DND-41 (cell line): ENCODE results near the gene KCTD3.

ENCODE experiments used
- ATAC-seq: fragments of 200-7000 bp; cut with Tn5 transposase; 3 replicates; pipeline ENCODE4 v1.9.1; 2021; ENCODE audit warnings: low read depth; ENCODE audit not compliant: insufficient read depth
- DNase-seq: peaks from one replicate; pipeline ENCODE4 v3.0.0-alpha.2; 2020
- H2AFZ ChIP-seq: 2 replicates; pipeline ENCODE4 v1.6.0; 2012; ENCODE audit warnings: low read depth, low read length
- H3K27ac ChIP-seq: 2 replicates; pipeline ENCODE4 v1.5.1; 2012; ENCODE audit warnings: low read length, inconsistent platforms
- H3K27me3 ChIP-seq: fragments of 200-600 bp; sonication (generic); 2 replicates; pipeline ENCODE4 v1.6.0; 2012; ENCODE audit warnings: low read length, mild to moderate bottlenecking, inconsistent platforms; ENCODE audit not compliant: insufficient read depth, poor library complexity
- H3K36me3 ChIP-seq: 2 replicates; pipeline ENCODE4 v1.5.1; 2012; ENCODE audit warnings: low read length, inconsistent platforms; ENCODE audit not compliant: insufficient read depth
- H3K4me1 ChIP-seq: 2 replicates; pipeline ENCODE4 v1.5.1; 2012; ENCODE audit warnings: mild to moderate bottlenecking, low read length; ENCODE audit not compliant: insufficient read depth
- H3K4me2 ChIP-seq: 2 replicates; pipeline ENCODE4 v1.6.0; 2012; ENCODE audit warnings: mild to moderate bottlenecking, moderate library complexity, low read length, inconsistent platforms; ENCODE audit not compliant: insufficient read depth
- H3K4me3 ChIP-seq, 2 experiments: fragments of 200-600 bp in 1 of 2; shearing (Covaris generic) in 1 of 2; 2 replicates each; pipeline ENCODE4 v1.5.1; 2012 to 2016; ENCODE audit warnings: inconsistent platforms in 2 of 2, low read length in 2 of 2, mild to moderate bottlenecking in 2 of 2, low read depth in 1 of 2, moderate library complexity in 1 of 2
- H3K79me2 ChIP-seq: 2 replicates; pipeline ENCODE4 v1.6.0; 2012; ENCODE audit warnings: low read length, inconsistent platforms; ENCODE audit not compliant: insufficient read depth
- H3K9ac ChIP-seq: 2 replicates; pipeline ENCODE4 v1.6.0; 2012; ENCODE audit warnings: low read depth, mild to moderate bottlenecking, inconsistent platforms, low read length, moderate library complexity
- H3K9me3 ChIP-seq: 2 replicates; pipeline ENCODE4 v1.5.1; 2012; ENCODE audit warnings: low read length, moderate library complexity, mild to moderate bottlenecking, inconsistent platforms; ENCODE audit not compliant: insufficient read depth, severe bottlenecking
- H4K20me1 ChIP-seq: 2 replicates; pipeline ENCODE4 v1.6.0; 2012; ENCODE audit warnings: low read length; ENCODE audit not compliant: insufficient read depth
- EZH2 ChIP-seq: IDR thresholded peaks from 3 replicates; pipeline ENCODE4 v1.6.1; 2012; ENCODE audit warnings: borderline replicate concordance, low read depth, mild to moderate bottlenecking, moderate library complexity, low read length, inconsistent platforms; ENCODE audit not compliant: severe bottlenecking
- TF ChIP-seq, protein P1 (sequence below): IDR thresholded peaks from 2 replicates; pipeline ENCODE4 v1.5.1; 2012; ENCODE audit warnings: borderline replicate concordance, low read length, moderate library complexity, mild to moderate bottlenecking; ENCODE audit not compliant: poor library complexity, severe bottlenecking; ENCODE audit errors: extremely low read depth

Gene KCTD3

DNA sequence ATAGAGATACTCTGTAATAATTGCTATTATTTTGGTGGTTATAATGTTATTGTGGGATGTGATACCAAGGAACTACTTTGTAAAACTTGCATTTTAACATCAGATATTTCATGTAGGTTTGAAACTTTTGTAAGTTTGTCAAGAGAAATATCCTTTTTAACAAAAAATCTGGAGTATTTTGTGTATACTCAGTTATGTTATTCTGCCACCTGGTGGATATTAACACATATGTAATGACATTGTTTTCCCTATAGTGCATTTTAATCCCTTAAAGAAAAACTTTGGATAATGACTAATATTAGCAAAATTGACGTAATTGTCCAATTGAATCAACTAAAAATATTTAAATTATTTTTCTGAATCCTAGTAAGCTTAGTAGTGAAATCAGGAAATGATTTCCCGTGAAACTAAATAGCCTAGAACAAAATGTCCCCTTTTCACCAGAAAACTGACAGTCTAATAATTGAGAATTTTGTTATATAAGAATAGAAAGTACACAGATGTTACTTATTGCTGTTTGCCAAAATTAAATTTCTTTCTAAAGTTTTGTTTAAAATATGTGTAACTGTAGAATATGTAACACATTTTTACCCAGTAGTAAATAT is 39.6 kb downstream of the KCTD3 start:
- Histone ChIP-seq H3K4me3 (no peak overlapping the region), H3K27me3 (no peaks in the 10 kb centered on the region), H3K36me3 (peaks cover 10% of the 10 kb centered on the region; the same call in 1 of the 2 replicates), H2AFZ (no peak overlapping the region), H3K4me1 (no peaks in the 10 kb centered on the region), H3K9ac (no peak overlapping the region), H4K20me1 (no peaks in the 10 kb centered on the region), H3K9me3 (no peaks in the 10 kb centered on the region), H3K79me2 (no peaks in the 10 kb centered on the region), H3K4me2 (no peak overlapping the region), H3K27ac (no peak overlapping the region)
- ATAC-seq (peak; percentile 50; the same call in 2 of the 3 replicates), DNase-seq (no peak)
- TF ChIP-seq, protein P1, sequence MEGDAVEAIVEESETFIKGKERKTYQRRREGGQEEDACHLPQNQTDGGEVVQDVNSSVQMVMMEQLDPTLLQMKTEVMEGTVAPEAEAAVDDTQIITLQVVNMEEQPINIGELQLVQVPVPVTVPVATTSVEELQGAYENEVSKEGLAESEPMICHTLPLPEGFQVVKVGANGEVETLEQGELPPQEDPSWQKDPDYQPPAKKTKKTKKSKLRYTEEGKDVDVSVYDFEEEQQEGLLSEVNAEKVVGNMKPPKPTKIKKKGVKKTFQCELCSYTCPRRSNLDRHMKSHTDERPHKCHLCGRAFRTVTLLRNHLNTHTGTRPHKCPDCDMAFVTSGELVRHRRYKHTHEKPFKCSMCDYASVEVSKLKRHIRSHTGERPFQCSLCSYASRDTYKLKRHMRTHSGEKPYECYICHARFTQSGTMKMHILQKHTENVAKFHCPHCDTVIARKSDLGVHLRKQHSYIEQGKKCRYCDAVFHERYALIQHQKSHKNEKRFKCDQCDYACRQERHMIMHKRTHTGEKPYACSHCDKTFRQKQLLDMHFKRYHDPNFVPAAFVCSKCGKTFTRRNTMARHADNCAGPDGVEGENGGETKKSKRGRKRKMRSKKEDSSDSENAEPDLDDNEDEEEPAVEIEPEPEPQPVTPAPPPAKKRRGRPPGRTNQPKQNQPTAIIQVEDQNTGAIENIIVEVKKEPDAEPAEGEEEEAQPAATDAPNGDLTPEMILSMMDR = peak; percentile 54
- no peak for TF ChIP-seq EZH2

DNA sequence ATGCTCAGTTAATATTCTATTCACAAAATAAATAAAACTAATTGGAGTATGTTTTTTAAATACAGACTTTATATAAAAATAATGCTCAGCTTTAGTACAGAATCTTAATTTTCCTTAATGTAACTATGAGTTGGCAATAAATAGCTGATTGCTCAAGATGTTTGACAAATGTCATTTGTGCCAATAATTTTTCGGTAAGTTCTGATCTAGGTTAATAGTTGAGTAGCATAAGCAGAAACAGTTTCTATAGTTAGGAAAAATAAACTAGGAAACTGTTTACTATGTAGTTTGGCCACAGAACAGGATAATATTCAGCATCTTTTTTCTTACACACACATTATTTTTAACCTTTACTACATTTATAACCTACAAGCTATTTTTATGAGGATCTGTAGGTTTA is 40.3 kb downstream of the KCTD3 start:
- ATAC-seq = no peak
- no peak overlapping the region for H3K27ac ChIP-seq
- H3K9ac ChIP-seq = no peak overlapping the region
- no peak overlapping the region for H3K4me2 ChIP-seq
- H3K4me3 ChIP-seq = no peak overlapping the region
- TF ChIP-seq, protein P1 = no peak
- no peak for TF ChIP-seq EZH2
- no peaks in the 10 kb centered on the region for H4K20me1 ChIP-seq
- peaks cover 12% of the 10 kb centered on the region; the same call in 1 of the 2 replicates for H3K36me3 ChIP-seq
- no peaks in the 10 kb centered on the region for H3K79me2 ChIP-seq
- H3K9me3 ChIP-seq = no peaks in the 10 kb centered on the region
- H3K4me1 ChIP-seq = no peaks in the 10 kb centered on the region
- DNase-seq = no peak
- no peaks in the 10 kb centered on the region for H3K27me3 ChIP-seq
- no peak overlapping the region for H2AFZ ChIP-seq

DNA sequence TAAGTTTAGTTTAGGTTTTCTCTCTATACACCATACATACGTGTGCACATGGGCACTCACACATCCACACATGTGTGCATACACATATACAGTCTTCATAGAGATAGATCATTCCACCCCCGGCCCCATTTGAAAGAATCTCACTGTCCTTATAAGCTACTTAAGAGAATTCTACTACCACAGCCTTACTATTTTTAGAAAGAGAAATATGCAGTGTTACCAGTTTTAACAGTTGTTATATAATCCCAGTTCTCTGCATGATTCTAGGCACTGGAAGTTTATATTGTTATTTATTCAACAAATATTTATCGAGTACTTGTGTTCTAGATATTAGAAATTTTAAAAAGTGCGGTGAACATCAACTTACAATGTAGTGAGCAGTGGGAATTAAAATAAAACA is 41.5 kb downstream of the KCTD3 start:
- no peak overlapping the region for H3K4me2 ChIP-seq
- peaks cover 17% of the 10 kb centered on the region; the same call in 1 of the 2 replicates for H3K36me3 ChIP-seq
- H3K9ac ChIP-seq = no peak overlapping the region
- DNase-seq (no peak), ATAC-seq (no peak)
- no peaks in the 10 kb centered on the region for H3K9me3 ChIP-seq
- H3K4me3 ChIP-seq = no peak overlapping the region
- H3K4me1 ChIP-seq = no peaks in the 10 kb centered on the region
- no peak for TF ChIP-seq EZH2
- TF ChIP-seq, protein P1 = no peak
- no peaks in the 10 kb centered on the region for H3K27me3 ChIP-seq
- no peaks in the 10 kb centered on the region for H4K20me1 ChIP-seq
- H2AFZ ChIP-seq = no peak overlapping the region
- H3K27ac ChIP-seq = no peak overlapping the region
- no peaks in the 10 kb centered on the region for H3K79me2 ChIP-seq

DNA sequence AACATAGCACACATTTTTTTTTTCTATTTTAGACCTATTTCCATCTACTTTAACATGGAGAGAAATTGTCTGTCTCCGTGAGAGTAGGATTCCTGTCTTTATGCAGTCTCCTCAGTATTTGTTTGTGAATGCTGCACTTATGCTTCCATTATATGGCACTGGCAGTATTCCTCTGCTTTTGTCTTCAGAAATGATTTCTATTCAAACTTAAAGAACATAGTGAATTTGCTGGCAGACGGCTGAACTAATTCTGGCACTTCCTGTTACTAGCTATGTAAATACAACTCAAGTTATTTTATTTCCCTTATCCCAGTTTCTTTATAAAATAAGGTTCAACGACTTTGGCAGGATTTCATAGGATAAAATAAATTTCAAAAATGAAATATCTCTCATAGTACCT is 45.3 kb downstream of the KCTD3 start:
- H3K9me3 ChIP-seq = no peaks in the 10 kb centered on the region
- H3K9ac ChIP-seq = no peak overlapping the region
- H3K27ac ChIP-seq = no peak overlapping the region
- no peaks in the 10 kb centered on the region for H3K79me2 ChIP-seq
- DNase-seq (no peak), ATAC-seq (no peak)
- no peaks in the 10 kb centered on the region for H3K4me1 ChIP-seq
- H3K4me3 ChIP-seq = no peak overlapping the region
- no peaks in the 10 kb centered on the region for H4K20me1 ChIP-seq
- H2AFZ ChIP-seq = no peak overlapping the region
- TF ChIP-seq, protein P1 = no peak
- TF ChIP-seq EZH2 = no peak
- H3K36me3 ChIP-seq = peaks cover 17% of the 10 kb centered on the region; the same call in 1 of the 2 replicates
- H3K27me3 ChIP-seq = no peaks in the 10 kb centered on the region
- H3K4me2 ChIP-seq = no peak overlapping the region
